ENCODE data around the gene AVPR1A.

AVPR1A gene

GRCh38 chr12:63093711-63094110, 57.3 kb downstream of the AVPR1A start:
- no peak for DNase-seq

GRCh38 chr12:63093084-63093483, 57.9 kb downstream of the AVPR1A start:
- no peak for DNase-seq
